Activated naive CD4-positive, alpha-beta T cell (primary cell): Measurements from ENCODE around the gene C9orf78.
A peak's percentile ranks its signal among the peaks of the same experiment; 100 is the strongest.

Experiments
- DNase-seq, 4 experiments: peaks; one replicate each; lab custom pipeline; 2025; lab: John Stamatoyannopoulos, UW

Gene C9orf78

DNA sequence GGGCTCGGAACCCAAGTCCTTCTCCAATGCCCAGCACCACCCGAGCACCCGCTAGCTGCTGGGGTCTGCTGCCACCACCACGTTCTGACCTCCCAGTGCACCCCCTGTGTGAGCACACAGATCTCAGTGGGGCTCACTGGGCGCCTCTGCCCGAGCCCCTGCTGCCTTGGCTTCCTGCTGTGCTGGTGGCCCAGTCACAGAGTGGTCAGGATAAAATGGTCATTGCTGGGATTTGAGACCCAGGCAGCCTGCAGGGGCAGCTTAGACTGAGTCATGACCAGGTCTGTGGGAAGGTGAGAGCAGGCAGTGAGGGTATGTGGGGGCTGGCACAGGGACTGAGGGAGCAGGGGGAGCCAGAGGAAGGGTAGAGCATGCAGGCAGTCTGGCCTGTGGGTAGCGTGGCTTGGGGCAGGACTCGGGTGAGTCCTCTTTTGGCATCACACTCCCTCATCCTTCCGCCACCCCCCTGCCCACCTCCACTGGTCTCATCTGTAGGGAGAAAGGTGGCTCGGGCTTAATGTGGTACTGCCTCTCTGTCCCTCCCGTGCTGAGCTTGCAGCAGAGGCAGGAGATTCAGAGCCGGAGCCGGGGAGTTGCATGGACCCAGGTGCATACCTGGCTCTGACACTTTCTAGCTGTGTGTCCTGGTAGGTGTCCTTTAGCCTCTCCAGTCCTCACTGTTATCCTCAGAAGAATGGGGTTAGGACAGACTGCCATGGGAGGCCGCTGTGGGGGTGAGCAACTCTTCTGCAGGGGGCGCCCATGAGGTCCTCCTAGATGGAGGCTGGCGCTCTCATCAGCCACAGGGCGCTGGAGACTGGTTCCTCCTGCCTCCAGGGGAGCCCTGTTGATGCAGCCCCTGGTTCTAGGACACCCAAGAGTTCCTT is 32.3 kb upstream of the C9orf78 start:
- no peak for DNase-seq

GRCh38 chr9:129866394-129867135 is 31.5 kb upstream of the C9orf78 start:
- DNase-seq: peak in 2 of 4 experiments; percentile 21 to 37

DNA sequence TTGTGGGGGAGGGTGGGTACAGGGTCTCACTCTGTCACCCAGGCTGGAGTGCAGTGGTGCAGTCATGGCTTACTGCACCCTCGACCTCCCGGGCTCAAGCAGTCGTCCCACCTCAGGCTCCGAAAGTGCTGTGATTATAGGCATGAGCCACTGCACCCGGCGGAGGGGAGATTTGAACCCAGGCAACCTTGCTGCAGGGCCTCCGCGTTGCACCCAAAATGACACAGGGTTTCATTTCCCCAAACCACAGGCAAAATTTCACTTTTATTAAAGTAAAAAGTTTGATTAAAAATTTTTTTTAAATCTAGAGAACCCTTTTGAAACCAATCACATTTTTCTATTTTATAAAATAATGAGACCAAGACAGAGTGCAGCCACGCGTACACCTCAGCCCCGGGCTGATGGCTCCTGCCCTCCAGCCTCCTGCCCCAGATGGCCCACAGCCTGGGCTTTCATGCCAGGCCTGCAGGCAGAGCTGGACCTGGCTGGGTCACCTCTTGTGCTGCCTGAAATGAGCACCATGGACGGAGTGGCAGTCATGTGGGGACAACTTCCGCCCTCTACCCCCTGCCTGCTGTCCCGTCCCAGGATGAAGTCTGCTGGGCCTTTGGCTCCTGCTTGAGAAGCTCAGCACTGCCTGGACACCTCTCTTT is 30.7 kb upstream of the C9orf78 start:
- DNase-seq: no peak

GRCh38 chr9:129864991-129865647 is 30.0 kb upstream of the C9orf78 start:
- no peak for DNase-seq

GRCh38 chr9:129863059-129863690 is 28.1 kb upstream of the C9orf78 start:
- peak in 2 of 4 experiments; percentile 24 to 34 for DNase-seq

DNA sequence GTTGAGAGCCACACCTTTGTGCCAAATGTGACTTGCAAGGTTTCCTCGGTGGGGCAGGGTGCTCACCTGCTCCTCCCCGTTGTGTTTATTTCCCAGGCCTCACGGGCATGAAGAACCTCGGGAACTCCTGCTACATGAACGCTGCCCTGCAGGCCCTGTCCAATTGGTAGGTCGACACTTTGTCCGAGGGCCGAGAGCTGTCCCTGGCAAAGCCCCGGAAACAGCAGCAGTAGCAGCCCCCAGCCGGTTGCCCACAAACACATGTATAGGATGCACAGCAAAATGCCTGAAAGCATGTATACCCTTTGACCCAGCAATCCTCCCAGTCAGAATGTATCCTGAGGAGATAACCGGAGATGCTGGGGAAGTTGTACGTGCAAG is 26.4 kb upstream of the C9orf78 start:
- DNase-seq: no peak

GRCh38 chr9:129860653-129861446 is 25.8 kb upstream of the C9orf78 start:
- DNase-seq: no peak

DNA sequence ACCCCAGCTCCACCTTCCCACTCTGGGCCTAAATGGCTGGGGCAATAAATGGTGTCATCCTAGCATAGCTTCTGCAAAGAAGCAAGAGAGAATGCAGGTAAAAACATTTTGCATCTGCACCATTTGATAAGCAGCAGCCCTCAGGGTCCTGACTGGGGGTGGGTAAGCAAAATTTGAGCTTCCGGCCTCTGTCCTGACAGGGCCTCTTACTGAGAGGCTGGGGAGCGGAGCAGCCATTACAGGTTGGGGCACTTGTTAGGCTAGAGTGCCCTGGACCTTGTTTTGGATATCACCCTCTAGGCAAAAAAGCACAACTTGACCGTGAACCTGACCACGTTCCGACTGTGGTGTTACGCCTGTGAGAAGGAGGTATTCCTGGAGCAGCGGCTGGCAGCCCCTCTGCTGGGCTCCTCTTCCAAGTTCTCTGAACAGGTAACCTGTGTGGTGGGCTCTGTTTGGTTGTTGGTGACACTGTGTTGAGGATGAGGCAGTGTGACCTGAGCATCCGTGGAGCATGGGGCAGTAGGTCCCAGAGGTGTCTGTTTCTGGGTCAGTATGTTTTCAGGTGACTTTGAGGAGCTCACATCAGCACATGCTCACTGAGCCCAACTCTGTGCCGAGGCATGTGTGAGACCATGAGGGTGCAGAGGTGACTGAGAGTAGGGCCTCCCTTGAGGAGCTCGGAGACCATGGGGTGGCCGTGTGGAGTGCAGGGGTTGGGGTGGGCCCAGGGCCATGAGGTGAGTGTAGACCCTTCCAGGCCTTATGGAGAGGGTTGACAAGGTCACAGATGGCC is 23.3 kb upstream of the C9orf78 start:
- no peak for DNase-seq

- no peak for DNase-seq
Measured at GRCh38 chr9:129857207-129857606, 22.1 kb upstream of the C9orf78 start.

DNA sequence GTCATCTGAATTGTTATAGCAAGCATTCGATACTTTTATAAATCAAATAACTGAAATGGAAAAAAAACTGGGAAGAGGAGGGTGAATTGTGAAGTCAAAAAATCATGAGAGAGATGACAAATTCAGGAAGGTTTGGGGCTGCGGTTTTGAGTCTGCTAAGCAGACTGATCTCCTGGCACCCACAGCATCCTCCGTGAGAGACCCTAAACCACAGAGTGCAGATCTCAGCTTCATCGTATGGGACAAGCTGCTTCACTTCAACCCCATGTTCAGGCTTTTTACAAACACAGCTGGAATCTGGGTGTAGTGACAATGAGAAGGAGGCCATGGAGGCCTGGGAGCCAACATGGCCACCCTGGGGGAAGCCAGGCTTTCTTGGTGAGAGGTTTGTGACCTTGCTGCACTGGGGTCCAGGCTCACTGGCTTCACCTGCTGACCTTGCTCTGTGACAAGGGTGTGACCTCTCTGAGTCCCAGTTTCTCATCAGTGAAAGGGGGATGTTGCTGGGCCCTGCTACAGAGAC is 19.6 kb upstream of the C9orf78 start:
- no peak for DNase-seq

DNA sequence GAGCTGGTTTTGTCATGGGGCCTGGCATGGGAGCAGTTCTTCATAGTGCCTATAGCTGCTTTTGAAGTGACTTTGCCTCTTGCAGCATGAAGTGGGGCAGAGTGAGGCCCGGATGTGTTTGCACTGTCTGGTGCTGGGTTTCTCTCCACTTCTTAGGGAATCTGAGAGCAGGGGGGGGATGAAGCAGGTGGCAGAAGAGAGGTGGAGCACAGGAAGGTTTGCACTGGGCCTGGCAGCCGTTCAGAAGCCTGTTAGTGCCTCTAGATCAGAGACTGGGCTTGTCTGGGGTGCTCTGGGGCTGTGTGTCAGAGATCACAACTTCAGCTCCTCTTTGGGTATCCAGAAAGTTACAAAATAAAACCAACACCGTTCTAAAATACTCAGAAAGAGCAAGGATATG is 18.5 kb upstream of the C9orf78 start:
- no peak for DNase-seq

GRCh38 chr9:129852579-129852978 is 17.5 kb upstream of the C9orf78 start:
- DNase-seq: no peak

GRCh38 chr9:129851821-129852220 is 16.7 kb upstream of the C9orf78 start:
- no peak for DNase-seq

DNA sequence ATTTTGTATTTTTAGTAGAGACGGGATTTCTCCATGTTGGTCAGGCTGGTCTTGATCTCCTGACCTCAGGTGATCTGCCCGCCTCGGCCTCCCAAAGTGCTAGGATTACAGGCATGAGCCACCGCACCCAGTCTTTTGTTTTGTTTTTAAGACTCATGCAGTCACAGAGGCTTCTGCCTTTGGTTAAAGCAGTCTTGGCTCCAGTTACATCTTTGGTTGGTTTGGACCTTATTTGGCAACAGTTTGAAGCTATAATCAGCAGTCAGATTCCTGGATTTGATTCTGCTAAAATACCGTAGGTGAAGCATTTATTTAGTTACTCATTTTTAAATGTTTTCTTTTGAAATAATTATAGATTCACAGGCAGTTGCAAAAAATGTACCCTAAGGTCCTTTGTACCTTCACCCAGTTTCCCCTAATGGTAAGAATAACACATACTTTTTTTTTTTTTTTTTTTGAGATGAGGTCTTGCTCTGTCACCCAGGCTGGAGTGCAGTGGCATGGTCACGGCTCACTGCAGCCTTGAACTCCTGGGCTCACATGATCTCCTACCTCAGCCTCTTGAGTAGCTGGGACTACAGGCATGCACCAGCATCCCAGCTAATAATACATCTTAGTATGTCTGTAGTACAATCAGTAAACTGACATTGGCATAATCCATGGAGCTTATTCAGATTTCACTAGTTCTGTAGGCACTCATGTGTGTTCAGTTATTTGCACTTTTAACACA is 15.9 kb upstream of the C9orf78 start:
- no peak for DNase-seq

GRCh38 chr9:129849901-129850300 is 14.8 kb upstream of the C9orf78 start:
- DNase-seq: no peak

- no peak for DNase-seq
Measured at GRCh38 chr9:129848712-129849441, 13.8 kb upstream of the C9orf78 start.

DNA sequence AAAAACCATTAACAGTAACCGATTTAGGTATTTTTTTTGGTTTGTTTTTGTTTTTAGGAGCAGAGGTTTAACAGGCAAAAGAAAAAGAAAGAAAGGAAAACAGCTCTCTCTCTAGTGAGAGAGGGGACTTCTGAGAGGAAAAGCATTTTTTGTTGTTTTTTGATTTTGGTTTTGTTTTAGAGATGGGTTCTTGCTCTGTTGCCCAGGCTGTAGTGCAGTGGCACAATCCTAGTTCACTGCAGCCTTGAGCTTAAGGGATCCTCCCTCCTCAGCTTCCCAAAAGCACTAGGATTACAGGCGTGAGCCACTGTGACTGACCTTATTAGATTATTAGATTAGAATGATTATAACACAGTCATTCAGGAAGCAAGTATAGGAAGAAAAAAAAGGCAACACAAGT is 10.3 kb upstream of the C9orf78 start:
- DNase-seq: no peak

- DNase-seq: no peak
Measured at GRCh38 chr9:129841071-129841470, 6.0 kb upstream of the C9orf78 start.
